GM19035 (cell line): ENCODE results near the gene SH3D19.
"Not testable (repeated sequence)": the region's sequence is repeated elsewhere in the genome, so short reads cannot be mapped to it uniquely, and the experiment has no call there.

Experiments used
- ATAC-seq: cut with Tn5 transposase; IDR thresholded peaks from one replicate; pipeline ENCODE4 v1.9.1; 2021; ENCODE audit not compliant: unreplicated experiment

The SH3D19 gene

GRCh38 chr4:151158979-151159378 lies 166.4 kb downstream of the SH3D19 start:
- ATAC-seq, result no peak

DNA sequence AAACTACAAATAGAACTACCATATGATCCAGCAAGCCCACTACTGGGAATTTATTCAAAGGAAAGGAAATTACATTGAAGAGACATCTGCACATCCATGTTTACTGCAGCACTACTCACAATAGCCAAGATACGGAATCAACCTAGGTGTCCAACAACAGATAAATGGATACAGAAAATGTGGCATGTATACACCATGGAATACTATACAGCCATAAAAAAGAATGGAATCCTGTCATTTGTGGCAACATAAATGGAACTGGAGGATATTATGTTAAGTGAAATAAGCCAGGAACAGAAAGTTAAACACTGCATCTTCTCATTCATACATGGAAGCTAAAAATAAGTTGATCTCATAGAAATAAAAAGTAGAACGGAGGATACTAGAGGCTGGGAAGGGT lies 167.9 kb downstream of the SH3D19 start:
- no peak for ATAC-seq

DNA sequence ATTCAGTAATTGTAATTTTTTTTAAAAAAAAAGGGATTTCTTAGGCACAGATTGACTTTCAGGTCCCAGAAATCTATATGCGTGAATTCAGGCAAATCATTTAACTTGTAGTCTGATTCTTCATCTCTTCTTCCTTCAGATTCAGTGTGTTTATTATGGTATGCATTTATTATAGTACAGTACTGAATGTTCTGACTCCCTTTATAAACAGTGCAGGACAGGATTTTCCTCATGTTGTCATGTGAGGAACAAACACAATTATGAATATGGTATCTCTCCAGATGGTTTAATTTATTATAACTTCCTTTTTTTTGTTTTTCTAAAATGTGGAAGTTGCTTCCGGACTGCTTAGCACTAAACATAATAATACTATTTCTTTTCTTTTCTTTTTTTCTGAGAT lies 171.8 kb downstream of the SH3D19 start:
- ATAC-seq, result no peak

DNA sequence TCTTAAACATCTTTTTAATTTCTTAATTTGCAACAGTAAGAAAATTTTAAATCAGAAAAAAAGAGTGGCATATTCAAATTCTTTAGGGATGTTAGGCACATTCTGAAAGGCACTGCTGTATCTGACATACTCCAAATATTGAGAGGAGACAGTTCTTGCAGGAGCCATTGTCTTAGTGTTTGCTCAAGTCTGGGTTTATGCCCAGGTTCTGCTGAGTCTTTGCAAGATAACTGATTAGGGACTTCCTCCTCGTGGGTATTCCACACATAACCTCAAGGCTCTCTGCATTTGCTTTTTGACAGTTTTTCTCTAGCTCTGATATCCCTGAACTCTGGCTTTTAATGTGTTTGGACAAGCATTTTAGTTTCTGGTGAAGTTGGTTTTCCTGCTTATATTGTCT lies 173.4 kb downstream of the SH3D19 start:
- no peak for ATAC-seq

- ATAC-seq, result no peak
Measured at GRCh38 chr4:151150821-151151580, 174.4 kb downstream of the SH3D19 start.

DNA sequence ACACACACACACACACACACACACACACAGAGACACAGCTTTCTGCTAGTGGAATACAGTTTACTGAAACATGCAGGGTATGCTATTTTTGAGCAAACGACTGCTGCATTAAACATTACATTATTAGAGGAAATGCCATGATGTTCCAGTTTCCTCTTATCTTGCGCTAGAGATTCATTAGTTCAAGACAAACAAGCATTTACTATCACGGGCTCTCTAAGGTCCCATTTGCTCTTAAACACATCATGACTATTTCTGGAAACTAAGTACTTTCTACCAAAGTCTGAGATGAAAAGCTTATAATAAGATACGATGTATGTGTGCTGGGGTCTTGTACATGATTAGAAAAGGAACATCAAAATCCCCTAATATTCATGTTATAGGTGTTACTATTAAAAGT lies 177.1 kb downstream of the SH3D19 start:
- ATAC-seq, result no peak

DNA sequence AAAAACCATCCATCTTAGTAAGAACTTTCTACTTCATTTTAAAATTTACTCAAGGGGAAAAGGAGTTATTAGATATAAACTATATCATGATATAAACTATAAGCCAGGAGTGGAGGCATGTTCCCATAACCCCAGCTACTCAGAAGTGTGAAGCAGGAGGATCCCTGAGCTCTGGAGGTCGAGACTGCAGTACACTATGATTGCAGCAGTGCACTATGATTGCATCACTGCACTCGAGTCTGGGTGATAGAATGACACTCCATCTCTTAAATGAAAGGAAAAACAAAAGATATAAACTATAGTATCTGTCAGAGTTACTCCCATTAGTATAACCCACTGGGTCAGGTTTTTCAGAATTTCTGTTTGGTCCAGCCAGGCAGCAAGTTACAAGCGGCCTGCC lies 178.4 kb downstream of the SH3D19 start:
- ATAC-seq, result no peak

DNA sequence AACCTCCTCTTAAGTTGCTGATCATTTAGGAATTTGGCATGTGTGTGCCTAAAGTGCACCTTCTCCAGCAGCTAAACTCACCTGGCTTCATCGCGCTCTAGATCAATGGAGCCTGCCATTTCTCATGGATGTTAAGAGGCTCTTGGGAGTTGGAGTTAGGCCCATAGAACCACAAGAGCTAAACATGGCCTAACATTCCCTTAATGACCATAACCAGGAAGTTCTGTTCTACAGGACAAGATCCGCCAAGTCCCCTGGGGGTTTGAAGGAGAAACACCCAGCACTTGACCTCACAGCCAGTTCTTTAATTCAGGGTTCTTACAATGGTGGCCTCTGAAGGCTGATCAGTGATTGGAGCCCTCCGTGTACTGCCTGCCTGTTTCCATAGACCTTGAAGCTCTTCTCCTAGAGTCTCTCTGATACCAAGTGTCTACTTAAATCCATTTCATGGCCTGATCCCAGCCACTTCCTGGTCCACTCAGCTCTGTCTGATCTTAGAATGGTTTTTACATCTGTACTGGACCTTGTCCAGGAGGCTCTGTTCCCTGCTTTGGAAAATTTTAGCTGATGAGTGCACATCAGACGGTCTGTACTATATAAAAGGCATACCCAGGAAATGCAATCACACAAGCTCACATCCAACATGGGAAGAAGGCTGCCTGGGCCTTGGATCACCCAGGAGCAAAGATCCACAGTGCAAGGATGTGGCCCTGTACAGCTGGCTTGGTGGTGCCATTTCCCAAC lies 180.9 kb downstream of the SH3D19 start:
- ATAC-seq, result no peak

GRCh38 chr4:151143811-151144210 lies 181.6 kb downstream of the SH3D19 start:
- no peak for ATAC-seq

GRCh38 chr4:151143162-151143561 lies 182.2 kb downstream of the SH3D19 start:
- ATAC-seq, result no peak

DNA sequence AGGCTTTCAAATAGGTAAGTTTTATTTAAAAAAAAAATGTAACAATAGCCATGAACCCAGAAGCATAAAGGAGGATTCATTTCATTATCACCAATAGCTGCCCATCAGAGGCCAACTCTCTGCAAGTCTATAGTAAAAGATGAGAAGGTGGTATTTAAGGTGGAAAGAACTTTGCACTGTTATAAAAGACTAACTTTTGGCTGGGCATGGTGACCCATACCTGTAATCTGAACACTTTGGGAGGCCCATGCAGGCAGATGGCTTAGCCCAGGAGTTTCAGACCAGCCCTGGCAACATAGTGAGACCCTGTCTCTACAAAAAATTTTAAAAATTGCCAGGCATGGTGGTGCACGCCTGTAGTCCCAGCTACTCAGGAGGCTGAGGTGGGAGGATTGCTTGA lies 182.6 kb downstream of the SH3D19 start:
- ATAC-seq, result no peak

DNA sequence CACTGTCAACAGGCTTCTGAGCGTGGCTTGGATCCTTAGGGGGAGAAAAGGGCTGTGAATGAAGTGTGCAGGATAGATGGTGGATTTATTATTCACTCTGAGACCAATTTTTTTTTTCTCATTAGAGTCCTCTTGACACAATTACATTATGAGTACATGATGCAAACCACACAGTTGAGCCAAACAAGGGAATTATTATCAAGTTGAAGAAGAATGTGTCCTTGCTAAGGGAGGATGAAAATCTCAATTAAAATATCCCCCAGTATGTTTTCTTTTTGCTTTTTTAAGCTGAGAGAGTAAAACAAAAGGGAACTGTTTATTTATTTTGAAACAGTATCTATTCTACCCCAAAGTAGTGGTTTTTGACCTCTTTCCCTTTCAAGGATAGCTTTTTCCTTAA lies 185.6 kb downstream of the SH3D19 start:
- no peak for ATAC-seq

GRCh38 chr4:151136048-151136447 lies 189.4 kb downstream of the SH3D19 start:
- ATAC-seq, result not testable (repeated sequence)

DNA sequence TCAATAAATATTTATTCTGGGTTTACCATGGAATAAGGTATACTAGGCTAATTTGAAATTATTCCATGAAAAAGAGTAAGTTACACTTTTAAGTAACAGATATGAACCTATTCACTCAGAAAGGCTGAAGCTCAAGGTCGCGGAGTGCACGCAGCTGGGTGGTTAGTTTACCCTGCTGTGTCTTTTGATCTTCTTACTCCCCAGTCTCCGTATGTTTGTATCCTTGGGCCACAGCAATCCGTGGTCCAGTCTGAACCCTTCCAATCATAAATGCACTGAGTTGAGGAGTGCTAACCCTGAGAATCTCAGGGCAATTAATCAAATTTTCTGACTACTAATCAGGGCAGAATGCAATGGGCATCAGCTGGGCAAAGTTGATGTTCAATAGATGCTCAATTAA lies 192.1 kb downstream of the SH3D19 start:
- ATAC-seq, result no peak

GRCh38 chr4:151129796-151130195 lies 195.6 kb downstream of the SH3D19 start:
- ATAC-seq, result no peak

DNA sequence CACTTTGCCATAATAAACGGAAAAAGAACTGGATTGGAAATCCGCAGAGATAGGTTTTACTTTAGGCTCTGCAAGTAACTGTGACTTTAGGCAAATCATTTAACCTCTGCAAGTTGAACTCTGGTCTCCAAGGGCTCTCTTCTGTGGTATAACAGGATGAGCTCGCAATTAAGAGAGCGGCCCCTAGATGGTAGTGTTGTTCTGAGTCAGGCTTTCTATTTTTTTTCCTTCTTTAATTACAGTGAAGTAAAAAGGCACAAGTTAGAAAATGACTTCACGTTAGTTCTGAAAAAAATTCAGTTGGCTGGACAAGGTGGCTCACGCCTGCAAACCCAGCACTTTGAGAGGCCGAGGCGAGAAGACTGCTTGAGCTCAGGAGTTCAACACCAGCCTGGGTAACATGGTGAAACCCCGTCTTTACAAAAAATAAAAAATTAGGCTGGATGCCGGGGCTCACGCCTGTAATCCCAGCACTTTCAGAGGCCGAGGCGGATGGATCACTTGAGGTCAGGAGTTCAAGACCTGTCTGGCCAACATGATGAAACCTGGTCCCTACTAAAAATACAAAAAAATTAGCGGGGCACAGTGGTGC lies 207.9 kb downstream of the SH3D19 start:
- peak; percentile 92 for ATAC-seq

- ATAC-seq, result no peak
Measured at GRCh38 chr4:151114986-151115385, 210.4 kb downstream of the SH3D19 start.

DNA sequence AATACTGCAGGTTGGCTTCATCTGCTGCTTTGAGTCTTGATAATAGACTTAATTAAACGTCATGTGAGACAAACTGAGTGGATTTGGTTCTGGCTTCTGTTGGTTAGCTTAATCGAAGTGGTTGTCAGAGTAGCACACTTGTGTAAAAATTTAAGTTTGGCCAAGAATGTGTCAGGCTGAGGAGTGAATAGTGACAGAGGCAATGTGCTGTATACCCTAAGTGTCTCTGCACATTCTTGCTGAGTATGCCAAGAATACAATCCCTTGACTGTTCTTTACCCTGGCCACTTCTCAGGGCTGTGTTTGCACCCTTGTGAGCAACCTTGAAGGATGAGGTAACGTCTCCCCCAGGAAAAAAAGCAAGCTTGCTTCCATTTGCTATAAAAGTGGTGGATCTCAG lies 211.1 kb downstream of the SH3D19 start:
- no peak for ATAC-seq

DNA sequence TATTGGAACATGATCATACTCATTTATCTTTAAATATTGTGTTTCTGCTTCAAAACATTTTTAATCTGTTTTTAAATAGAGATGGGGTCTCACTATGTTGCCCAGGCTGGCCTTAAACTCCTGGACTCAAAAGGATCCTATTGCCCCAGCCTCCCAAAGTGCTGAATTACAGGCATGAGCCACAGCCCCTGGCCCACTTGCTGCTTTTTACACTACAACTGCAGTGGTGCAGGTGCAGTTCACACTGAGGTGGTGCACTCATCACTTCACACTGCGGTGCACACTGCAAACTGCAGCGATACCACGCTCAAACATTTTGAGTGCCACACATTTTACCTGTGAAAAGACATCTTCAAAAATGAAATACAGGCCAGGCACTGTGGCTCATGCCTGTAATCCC lies 215.2 kb downstream of the SH3D19 start:
- no peak for ATAC-seq

DNA sequence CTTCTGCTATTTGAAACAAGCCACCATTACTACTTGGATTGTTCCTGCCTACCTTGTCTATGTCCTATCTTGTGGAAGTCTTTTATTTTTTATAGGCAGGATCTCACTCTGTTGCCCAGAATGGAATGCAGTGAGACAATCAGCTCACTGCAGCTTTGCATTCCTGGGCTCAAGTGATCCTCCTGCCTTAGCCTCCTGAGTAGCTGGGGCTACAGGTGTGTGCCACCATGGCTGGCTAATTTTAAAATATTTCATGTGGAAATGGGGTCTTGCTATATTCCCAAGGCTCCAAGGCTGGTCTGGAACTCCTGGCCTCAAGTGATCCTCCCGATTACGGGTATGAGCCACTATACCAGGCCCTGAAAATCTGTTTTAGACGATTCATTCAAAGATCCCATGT lies 218.3 kb downstream of the SH3D19 start:
- no peak for ATAC-seq

- no peak for ATAC-seq
Measured at GRCh38 chr4:151105454-151106032, 219.9 kb downstream of the SH3D19 start.

DNA sequence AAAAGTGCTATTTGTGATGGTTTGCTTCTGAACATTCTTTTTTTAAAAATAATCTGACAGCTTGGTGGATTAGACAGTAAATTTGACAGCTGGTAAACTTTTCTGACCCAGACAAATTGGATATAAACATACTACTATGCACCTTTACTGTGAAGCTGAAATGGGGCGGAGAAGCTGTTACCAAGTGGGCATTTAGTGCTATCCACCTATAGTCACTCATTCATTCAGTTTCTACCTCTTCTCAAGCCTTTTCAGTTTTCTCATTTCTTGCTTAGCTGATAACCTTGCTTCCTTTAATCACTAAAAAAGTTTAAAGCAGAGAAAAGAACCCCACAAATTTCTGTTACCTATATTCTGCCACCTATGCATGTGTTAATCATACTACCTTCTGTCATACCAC lies 220.8 kb downstream of the SH3D19 start:
- ATAC-seq, result no peak
